ENCODE results near the gene PIK3R2.
"Not testable (repeated sequence)": the region's sequence is repeated elsewhere in the genome, so short reads cannot be mapped to it uniquely, and the experiment has no call there.

Gene PIK3R2

GRCh38 chr19:18152817-18153555, at the start of gene PIK3R2:
PIK3R2 (plus strand) TSS chr19:18153163; CDS start chr19:18155880, 2,717 bp downstream.
- DNase-seq: peak; percentile 99

GRCh38 chr19:18104793-18105131, 48.2 kb upstream of the PIK3R2 start:
- DNase-seq: no peak

- DNase-seq: not testable (repeated sequence)
Observed at GRCh38 chr19:18105259-18105658, 47.7 kb upstream of the PIK3R2 start.

- DNase-seq: no peak
Observed at GRCh38 chr19:18107235-18107634, 45.7 kb upstream of the PIK3R2 start.

GRCh38 chr19:18108897-18109296, 44.1 kb upstream of the PIK3R2 start:
- no peak for DNase-seq

GRCh38 chr19:18109341-18109732, 43.6 kb upstream of the PIK3R2 start:
- no peak for DNase-seq

GRCh38 chr19:18109733-18110608, 43.0 kb upstream of the PIK3R2 start:
- DNase-seq: peak; percentile 70

GRCh38 chr19:18110609-18111232, 42.2 kb upstream of the PIK3R2 start:
- no peak for DNase-seq

GRCh38 chr19:18112989-18113478, 39.9 kb upstream of the PIK3R2 start:
- DNase-seq: peak; percentile 89

GRCh38 chr19:18113827-18114226, 39.1 kb upstream of the PIK3R2 start:
- no peak for DNase-seq

GRCh38 chr19:18114483-18114882, 38.5 kb upstream of the PIK3R2 start:
- DNase-seq: no peak

GRCh38 chr19:18117364-18117691, 35.6 kb upstream of the PIK3R2 start:
- no peak for DNase-seq

GRCh38 chr19:18117692-18118378, 35.1 kb upstream of the PIK3R2 start:
- DNase-seq: peak; percentile 97

- no peak for DNase-seq
Observed at GRCh38 chr19:18118420-18119012, 34.4 kb upstream of the PIK3R2 start.

- DNase-seq: peak; percentile 77
Observed at GRCh38 chr19:18119013-18119716, 33.8 kb upstream of the PIK3R2 start.

GRCh38 chr19:18119717-18120105, 33.3 kb upstream of the PIK3R2 start:
- peak; percentile 74 for DNase-seq

- DNase-seq: no peak
Observed at GRCh38 chr19:18120127-18120526, 32.8 kb upstream of the PIK3R2 start.

GRCh38 chr19:18121166-18121565, 31.8 kb upstream of the PIK3R2 start:
- DNase-seq: no peak

GRCh38 chr19:18122424-18122823, 30.5 kb upstream of the PIK3R2 start:
- DNase-seq: no peak

- no peak for DNase-seq
Observed at GRCh38 chr19:18122860-18123795, 29.8 kb upstream of the PIK3R2 start.

GRCh38 chr19:18123819-18124218, 29.1 kb upstream of the PIK3R2 start:
- no peak for DNase-seq
